ENCODE measurements around the gene ACVR2A. TPM values are rescaled to one million over a fixed set of nuclear protein-coding genes. Genes with fewer than 3 reads are reported as not detected.

Gene ACVR2A
- total RNA-seq, 4 donors from 2014 or later, result 17.7 to 26.4 (median 19.1) TPM

DNA sequence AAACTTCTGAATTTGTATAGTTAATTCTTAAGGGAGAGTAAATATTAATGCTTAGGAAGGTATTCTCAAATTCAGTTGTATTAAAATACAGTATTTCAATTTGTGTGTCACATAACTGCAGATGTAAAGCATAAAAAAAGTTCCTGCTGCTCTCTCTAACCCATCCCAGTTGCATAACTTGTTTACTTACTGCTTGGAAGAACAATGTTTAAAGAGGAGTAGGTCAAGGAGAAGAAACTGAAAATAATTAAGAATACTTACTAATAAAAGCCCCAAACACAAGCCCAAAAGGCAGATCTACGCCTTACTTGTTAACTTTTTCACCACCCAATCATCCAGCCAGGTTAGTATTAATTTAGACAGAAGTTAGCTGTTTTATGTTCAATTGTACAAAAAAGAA, 94.5 kb downstream of the ACVR2A start:
- Histone ChIP-seq H3K4me1 (peaks cover 0 to 20% (median 0%) of the 10 kb centered on the region in 4 donors), H3K27me3 (no peaks in the 10 kb centered on the region), H3K4me3 (no peak overlapping the region), H3K36me3 (peaks cover 0 to 27% (median 4%) of the 10 kb centered on the region in 3 donors), H3K27ac (peak overlapping the region in 1 of 4 donors; percentile 44), H3K9me3 (no peaks in the 10 kb centered on the region)
- WGBS, 2 donors, result 84 to 88% methylated on average over 1 of the region's 1 CpG
- TF ChIP-seq, protein P1, sequence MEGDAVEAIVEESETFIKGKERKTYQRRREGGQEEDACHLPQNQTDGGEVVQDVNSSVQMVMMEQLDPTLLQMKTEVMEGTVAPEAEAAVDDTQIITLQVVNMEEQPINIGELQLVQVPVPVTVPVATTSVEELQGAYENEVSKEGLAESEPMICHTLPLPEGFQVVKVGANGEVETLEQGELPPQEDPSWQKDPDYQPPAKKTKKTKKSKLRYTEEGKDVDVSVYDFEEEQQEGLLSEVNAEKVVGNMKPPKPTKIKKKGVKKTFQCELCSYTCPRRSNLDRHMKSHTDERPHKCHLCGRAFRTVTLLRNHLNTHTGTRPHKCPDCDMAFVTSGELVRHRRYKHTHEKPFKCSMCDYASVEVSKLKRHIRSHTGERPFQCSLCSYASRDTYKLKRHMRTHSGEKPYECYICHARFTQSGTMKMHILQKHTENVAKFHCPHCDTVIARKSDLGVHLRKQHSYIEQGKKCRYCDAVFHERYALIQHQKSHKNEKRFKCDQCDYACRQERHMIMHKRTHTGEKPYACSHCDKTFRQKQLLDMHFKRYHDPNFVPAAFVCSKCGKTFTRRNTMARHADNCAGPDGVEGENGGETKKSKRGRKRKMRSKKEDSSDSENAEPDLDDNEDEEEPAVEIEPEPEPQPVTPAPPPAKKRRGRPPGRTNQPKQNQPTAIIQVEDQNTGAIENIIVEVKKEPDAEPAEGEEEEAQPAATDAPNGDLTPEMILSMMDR (IDR thresholded peaks at IDR 0.05), result no peak
- TF ChIP-seq EP300 (IDR thresholded peaks at IDR 0.05), result no peak
- no peak for TF ChIP-seq POLR2A (IDR thresholded peaks at IDR 0.05)
- no peak for DNase-seq (ENCODE audit: low spot score in 2 of 2)

- Histone ChIP-seq H3K27me3 (no peaks in the 10 kb centered on the region), H3K36me3 (peaks cover 0 to 27% (median 0%) of the 10 kb centered on the region in 3 donors), H3K27ac (no peak overlapping the region), H3K4me1 (no peaks in the 10 kb centered on the region), H3K9me3 (no peaks in the 10 kb centered on the region), H3K4me3 (no peak overlapping the region)
- TF ChIP-seq, protein P1 (IDR thresholded peaks at IDR 0.05), result no peak
- no peak for DNase-seq (ENCODE audit: low spot score in 2 of 2)
- 17 to 19% methylated on average over 1 of the region's 1 CpG for WGBS, 2 donors
These were observed 100.8 kb downstream of the ACVR2A start for GRCh38 chr2:147945660-147946059.

- TF ChIP-seq EP300 (IDR thresholded peaks at IDR 0.05) (no peak), POLR2A (IDR thresholded peaks at IDR 0.05) (no peak)
- TF ChIP-seq, protein P1 (IDR thresholded peaks at IDR 0.05), result no peak
- Histone ChIP-seq H3K27ac (no peak overlapping the region), H3K9me3 (no peaks in the 10 kb centered on the region), H3K36me3 (peaks cover 0 to 32% (median 0%) of the 10 kb centered on the region in 3 donors), H3K27me3 (no peaks in the 10 kb centered on the region), H3K4me3 (no peak overlapping the region), H3K4me1 (no peaks in the 10 kb centered on the region)
- DNase-seq (ENCODE audit: low spot score in 2 of 2), result no peak
These were observed 107.3 kb downstream of the ACVR2A start for GRCh38 chr2:147952118-147952517.

DNA sequence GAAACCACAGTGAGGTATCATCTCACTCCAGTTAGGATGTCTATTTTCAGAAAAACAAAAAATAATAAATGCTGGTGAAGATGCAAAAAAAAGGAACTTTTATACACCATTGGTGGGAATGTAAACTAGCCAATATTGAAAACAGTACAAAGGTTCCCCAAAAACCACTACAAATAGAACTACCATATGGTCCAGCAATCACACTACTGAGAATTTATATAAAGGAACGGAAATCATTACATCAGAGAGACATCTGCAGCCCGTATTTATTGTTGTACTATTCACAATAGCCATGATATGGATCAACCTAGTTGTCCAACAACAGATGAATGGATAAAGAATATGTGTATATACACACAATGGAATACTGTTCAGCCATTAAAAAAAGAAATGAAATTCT, 123.7 kb downstream of the ACVR2A start:
- no peak overlapping the region for H3K4me3 ChIP-seq
- H3K36me3 ChIP-seq, result peaks cover 0 to 51% (median 0%) of the 10 kb centered on the region in 3 donors
- no peak for TF ChIP-seq POLR2A (IDR thresholded peaks at IDR 0.05)
- TF ChIP-seq EP300 (IDR thresholded peaks at IDR 0.05), result no peak
- TF ChIP-seq, protein P1 (IDR thresholded peaks at IDR 0.05), result no peak
- no peak for DNase-seq (ENCODE audit: low spot score in 2 of 2)
- peaks cover 0 to 19% (median 0%) of the 10 kb centered on the region in 4 donors for H3K9me3 ChIP-seq
- WGBS, 2 donors, result 84 to 90% methylated on average over 2 of the region's 2 CpGs
- no peaks in the 10 kb centered on the region for H3K27me3 ChIP-seq
- H3K27ac ChIP-seq, result no peak overlapping the region
- no peaks in the 10 kb centered on the region for H3K4me1 ChIP-seq

DNA sequence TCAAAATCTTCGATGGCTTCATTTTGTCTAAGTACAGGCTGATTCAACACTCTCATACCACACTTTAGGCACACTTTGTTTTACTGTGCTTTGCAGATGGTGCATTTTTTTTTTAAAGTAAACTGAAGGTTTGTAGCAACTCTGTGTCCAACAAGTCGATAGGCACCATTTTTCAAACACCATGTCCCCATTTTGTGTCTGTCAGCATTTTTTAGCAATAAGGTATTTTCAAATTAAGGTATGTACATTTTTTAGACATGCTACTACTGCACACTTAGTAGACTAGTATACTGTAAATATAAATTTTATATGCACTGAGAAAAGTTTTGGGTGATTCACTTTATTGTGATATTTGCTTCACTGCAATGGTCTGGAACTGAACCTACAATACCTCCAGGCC, 131.3 kb downstream of the ACVR2A start:
- no peak for DNase-seq (ENCODE audit: low spot score in 2 of 2)
- H3K27me3 ChIP-seq, result no peaks in the 10 kb centered on the region
- peaks cover 0 to 19% (median 3%) of the 10 kb centered on the region in 4 donors for H3K4me1 ChIP-seq
- H3K27ac ChIP-seq, result no peak overlapping the region
- H3K36me3 ChIP-seq, result peaks cover 0 to 22% (median 0%) of the 10 kb centered on the region in 3 donors
- H3K4me3 ChIP-seq, result no peak overlapping the region
- 83% methylated on average over 2 of the region's 2 CpGs for WGBS, 2 donors
- peaks cover 0 to 10% (median 2%) of the 10 kb centered on the region in 4 donors for H3K9me3 ChIP-seq
- TF ChIP-seq, protein P1 (IDR thresholded peaks at IDR 0.05), result no peak
- TF ChIP-seq POLR2A (IDR thresholded peaks at IDR 0.05) (no peak), EP300 (IDR thresholded peaks at IDR 0.05) (no peak)
